Epithelial cell of alveolus of lung (primary cell): ENCODE measurements around the gene SEZ6. TPM values are rescaled to one million over a fixed set of nuclear protein-coding genes. Genes with fewer than 3 reads are reported as not detected.

Experiments
- total RNA-seq: library from RNA; depleted of rRNA; stranded (reverse); fragments of >200 nt; gene quantifications from 2 replicates; pipeline ENCODE4 v1.2.1, GENCODE V29; 2015

Gene SEZ6
- not detected in 2 replicates for total RNA-seq

GRCh38 chr17:29005936-29006511 is at the start of gene SEZ6:
TSS of gene SEZ6 (minus strand) at chr17:29006033. CDS start at chr17:29005869, 164 bp downstream.

DNA sequence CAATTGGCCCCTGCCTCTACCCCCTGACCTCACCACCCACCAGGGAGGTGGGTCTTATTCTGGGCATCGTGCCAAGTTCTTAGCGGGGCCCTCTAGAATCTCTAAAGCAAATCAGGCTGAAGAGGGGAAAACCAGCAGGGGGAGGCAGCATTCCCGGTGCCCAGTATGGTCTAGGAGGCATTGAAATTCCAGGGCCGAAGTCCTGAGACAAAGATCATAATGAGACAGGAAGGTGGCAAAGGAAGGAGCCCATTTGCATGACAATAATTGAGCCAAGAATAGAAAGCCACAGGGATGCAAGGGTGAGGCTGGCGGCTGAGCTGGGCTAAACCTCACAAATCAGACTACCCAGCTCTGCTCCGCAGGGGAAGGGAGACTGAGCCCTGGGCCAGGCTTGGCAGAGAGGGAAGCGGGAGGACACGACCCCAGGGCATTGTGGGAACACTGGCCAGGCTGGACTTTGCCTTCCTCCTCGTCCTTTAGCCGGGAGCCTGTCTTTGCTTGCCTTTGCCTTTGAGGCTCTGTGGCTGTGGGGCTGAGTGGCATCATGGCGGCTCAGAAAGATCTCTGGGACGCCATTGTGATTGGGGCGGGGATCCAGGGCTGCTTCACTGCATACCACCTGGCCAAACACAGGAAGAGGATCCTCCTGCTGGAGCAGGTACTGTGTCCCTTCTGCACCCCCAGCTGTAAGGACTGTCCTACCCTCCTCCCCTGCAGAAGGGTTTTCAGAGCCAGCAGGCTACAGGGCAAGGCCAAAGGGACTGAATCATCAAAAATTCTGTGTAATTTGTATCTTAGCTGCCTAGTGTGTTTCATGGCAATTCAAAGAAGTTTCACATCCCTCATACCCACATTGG is 37.1 kb upstream of the SEZ6 start, which contains the start of gene PIPOX:
TSS of gene PIPOX (plus strand) at position 463 of the 860 bp plus-strand sequence. CDS start at position 548, 85 bp downstream.

DNA sequence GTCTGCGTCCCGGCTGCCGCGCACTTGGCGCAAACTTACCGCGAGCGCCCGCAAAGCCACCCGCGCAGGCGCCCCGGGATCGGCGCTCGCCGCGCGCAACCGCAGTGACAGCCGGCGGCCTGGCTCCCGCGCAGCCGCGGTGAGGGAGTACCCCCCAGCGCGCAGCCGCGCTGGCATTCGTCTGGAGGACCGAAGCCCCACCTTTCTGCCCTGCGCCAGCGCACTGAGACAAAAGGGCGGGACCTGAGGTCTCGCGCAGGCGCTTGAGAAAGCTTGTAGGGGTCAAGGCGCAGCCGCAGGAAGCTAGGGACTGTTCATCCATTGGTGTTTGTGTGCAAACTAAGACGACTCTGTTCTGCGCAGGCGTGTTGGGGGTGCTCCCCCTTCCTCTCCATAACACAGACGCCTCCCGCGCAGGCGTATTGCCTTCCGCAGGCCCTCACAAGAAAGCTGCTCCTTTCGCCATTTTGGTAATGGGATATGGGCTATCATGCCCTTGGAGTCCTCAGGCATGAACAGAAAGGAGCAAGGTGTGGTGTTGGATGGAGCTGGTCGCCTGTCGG is 54.3 kb downstream of the SEZ6 start, which contains the start of gene PHF12:
TSS of gene PHF12 (minus strand) at position 91 of the 563 bp plus-strand sequence. CDS start 558 bp downstream, outside the sequence.

Other genes with a start within 250 kb of the SEZ6 start
- 8.9 and 12.0 TPM in 2 replicates for gene FAM222B, start 163.2 kb downstream of the SEZ6 start, total RNA-seq
- gene ERAL1, start 151.0 kb downstream of the SEZ6 start, total RNA-seq, result 48.5 and 56.0 TPM in 2 replicates
- 56.8 and 60.4 TPM in 2 replicates for gene FLOT2, start 108.3 kb downstream of the SEZ6 start, total RNA-seq
- gene DHRS13, start 103.0 kb downstream of the SEZ6 start, total RNA-seq, result 4.7 and 14.2 TPM in 2 replicates
- 18.9 and 34.8 TPM in 2 replicates for gene PHF12, start 54.5 kb downstream of the SEZ6 start, total RNA-seq
- 0.52 and 2.6 TPM in 2 replicates for gene PIPOX, start 37.1 kb upstream of the SEZ6 start, total RNA-seq
- 21.7 and 23.3 TPM in 2 replicates for gene MYO18A, start 174.4 kb upstream of the SEZ6 start, total RNA-seq
- gene CRYBA1, start 240.8 kb upstream of the SEZ6 start, total RNA-seq, result not detected in 2 replicates